HUES64 (cell line): ENCODE measurements around the gene CA5A.

Source experiments
- H3K27ac ChIP-seq: 2 replicates; pipeline ENCODE4 v1.7.0; 2013; ENCODE audit warnings: low read depth, low read length, inconsistent platforms
- H3K27me3 ChIP-seq: 2 replicates; pipeline ENCODE4 v1.6.1; 2013; ENCODE audit warnings: mild to moderate bottlenecking, low read length; ENCODE audit not compliant: insufficient read depth
- H3K36me3 ChIP-seq: 2 replicates; pipeline ENCODE4 v1.6.1; 2013; ENCODE audit warnings: mild to moderate bottlenecking, low read length; ENCODE audit not compliant: insufficient read depth
- H3K4me1 ChIP-seq: 2 replicates; pipeline ENCODE4 v1.6.1; 2013; ENCODE audit warnings: mild to moderate bottlenecking, low read length, moderate library complexity; ENCODE audit not compliant: insufficient read depth
- H3K4me3 ChIP-seq: 2 replicates; pipeline ENCODE4 v1.5.1; 2013; ENCODE audit warnings: mild to moderate bottlenecking, low read length, moderate library complexity
- H3K9ac ChIP-seq: 2 replicates; pipeline ENCODE4 v1.6.1; 2013; ENCODE audit warnings: mild to moderate bottlenecking, low read depth, low read length
- H3K9me3 ChIP-seq: 2 replicates; pipeline ENCODE4 v1.6.1; 2013; ENCODE audit warnings: low read depth, low read length; ENCODE audit not compliant: insufficient read depth
- WGBS: fragments of 150-250, 120-280 bp; methylation state at CpG from one replicate; pipeline ENCODE4 v1.1.7; 2013; ENCODE audit warnings: missing lambda C conversion rate; 5-methylcytosine and 5-hydroxymethylcytosine counted together

Gene CA5A

DNA sequence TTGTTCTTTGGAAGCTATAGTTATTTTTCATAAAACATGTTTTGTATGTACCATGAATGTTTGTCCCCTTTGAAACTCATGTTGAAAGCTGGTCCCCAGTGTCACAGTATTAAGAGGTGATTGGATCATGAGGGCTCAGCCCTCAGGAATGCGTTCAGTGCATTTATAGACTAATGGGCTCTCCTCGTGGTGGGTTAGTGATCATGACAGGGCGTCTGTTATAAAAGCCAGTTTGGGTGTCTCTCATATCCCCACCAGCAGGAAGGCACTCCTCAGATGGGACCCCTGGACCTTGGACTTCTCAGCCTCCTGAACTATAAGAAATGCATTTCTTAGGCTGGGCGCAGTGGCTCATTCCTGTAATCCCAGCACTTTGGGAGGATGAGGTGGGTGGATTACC is 25.3 kb upstream of the CA5A start:
- peaks cover 13% of the 10 kb centered on the region; the same call in 1 of the 2 replicates for H3K36me3 ChIP-seq
- no peak overlapping the region for H3K9ac ChIP-seq
- no peak overlapping the region for H3K27ac ChIP-seq
- no peak overlapping the region for H3K4me3 ChIP-seq
- no peaks in the 10 kb centered on the region for H3K4me1 ChIP-seq
- no peaks in the 10 kb centered on the region for H3K27me3 ChIP-seq
- 97% methylated on average over 4 of the region's 4 CpGs for WGBS
- no peaks in the 10 kb centered on the region for H3K9me3 ChIP-seq

DNA sequence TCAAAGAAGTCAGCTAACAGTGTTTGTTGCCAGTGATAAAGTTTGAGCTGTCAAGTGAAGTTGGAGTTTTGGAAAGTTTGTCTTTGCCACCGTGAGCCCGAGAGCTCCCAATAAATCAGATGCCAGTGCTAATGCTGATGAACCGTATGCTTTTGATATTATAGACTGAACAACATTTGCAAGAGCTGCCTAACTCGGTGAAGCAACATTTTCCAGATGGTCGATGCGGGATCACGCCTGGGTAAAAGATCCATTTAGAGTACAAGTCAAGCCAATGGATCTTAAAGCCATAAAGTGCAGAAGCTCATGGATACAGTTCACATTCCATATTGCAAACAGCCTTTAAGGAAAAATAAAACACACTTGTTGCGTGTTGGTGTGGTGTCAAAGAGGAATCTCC is 24.5 kb upstream of the CA5A start:
- WGBS: 94% methylated on average over 8 of the region's 8 CpGs
- no peak overlapping the region for H3K27ac ChIP-seq
- H3K27me3 ChIP-seq: no peaks in the 10 kb centered on the region
- H3K36me3 ChIP-seq: peaks cover 13% of the 10 kb centered on the region; the same call in 1 of the 2 replicates
- no peak overlapping the region for H3K9ac ChIP-seq
- H3K4me3 ChIP-seq: no peak overlapping the region
- H3K9me3 ChIP-seq: no peaks in the 10 kb centered on the region
- H3K4me1 ChIP-seq: peaks cover 4% of the 10 kb centered on the region; the same call in 1 of the 2 replicates

DNA sequence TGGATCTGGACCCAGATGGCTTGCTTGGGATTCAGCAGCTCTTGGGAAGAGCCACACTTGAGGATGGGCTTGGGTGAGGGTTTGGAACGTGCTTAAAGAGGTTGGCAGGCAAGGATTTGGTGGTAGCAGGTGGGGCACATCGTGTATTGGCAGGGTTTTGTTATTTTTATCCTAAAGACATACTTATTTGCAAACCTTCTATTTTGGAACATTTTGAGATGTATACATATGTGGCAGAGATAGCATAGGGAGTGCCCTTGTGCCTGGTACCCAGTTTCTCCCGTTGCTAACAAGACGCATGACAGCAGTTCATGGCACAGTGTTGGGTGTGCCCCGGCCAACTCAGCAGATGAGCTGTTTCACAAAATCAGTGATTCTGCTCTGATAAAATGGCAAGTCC is 24.0 kb upstream of the CA5A start:
- Histone ChIP-seq H3K9me3 (no peaks in the 10 kb centered on the region), H3K9ac (no peak overlapping the region), H3K27me3 (no peaks in the 10 kb centered on the region), H3K36me3 (peaks cover 13% of the 10 kb centered on the region), H3K27ac (no peak overlapping the region), H3K4me1 (peaks cover 5% of the 10 kb centered on the region; the same call in 1 of the 2 replicates), H3K4me3 (no peak overlapping the region)
- 91% methylated on average over 4 of the region's 5 CpGs for WGBS

DNA sequence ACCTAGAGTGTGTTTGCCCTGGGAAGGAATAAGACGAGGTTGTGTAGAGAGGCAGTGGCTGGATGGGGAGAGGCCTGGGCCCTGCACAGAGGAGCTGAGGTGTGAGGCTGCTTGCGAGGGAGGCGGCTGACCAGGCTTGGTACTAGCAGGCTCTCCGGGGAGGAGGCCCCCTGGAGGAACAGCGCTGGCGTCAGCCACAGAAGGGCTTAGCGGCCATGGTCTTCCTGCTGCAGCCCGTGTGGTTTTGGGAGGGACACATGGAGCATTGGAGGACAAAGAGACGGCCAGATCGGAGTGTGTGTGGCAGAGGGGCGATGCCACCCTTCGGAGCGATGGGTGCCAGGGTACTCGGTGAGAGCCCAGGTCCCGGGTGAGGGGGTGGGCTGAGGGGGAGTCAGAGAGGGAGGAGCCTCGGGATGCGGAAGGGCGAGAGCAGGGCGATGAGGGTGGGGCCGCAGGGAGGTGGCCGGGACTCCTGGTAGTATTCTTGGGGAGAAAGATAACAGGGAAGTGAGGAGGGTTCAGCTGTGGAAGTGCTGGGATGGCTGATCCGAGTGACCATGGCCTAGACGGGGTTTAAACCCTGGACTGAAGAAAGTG is 23.2 kb upstream of the CA5A start:
- peaks cover 18% of the 10 kb centered on the region for H3K36me3 ChIP-seq
- H3K9ac ChIP-seq: peak overlapping the region; percentile 43; the same call in 1 of the 2 replicates
- H3K4me1 ChIP-seq: peaks cover 5% of the 10 kb centered on the region; the same call in 1 of the 2 replicates
- WGBS: 91% methylated on average over 23 of the region's 23 CpGs
- no peaks in the 10 kb centered on the region for H3K9me3 ChIP-seq
- H3K27ac ChIP-seq: no peak overlapping the region
- no peaks in the 10 kb centered on the region for H3K27me3 ChIP-seq
- H3K4me3 ChIP-seq: no peak overlapping the region

DNA sequence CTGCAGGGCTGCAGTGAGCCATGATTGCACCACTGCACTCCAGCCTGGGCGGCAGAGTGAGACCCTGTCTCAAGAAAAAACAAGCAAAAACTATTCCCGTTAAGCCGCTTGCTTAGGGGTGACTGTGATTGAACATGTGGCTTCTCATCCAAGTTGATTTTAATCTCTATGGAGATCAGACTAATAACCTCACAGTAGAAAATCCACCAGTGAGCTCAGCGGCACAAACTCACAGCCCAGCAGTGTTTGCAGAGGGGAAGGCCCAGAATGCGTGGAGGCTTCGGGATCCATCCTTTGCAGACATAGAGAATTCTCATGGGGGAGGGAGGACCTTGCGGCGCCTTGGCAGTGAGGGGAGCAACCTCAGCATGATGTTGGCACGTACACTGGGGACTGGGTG is 22.3 kb upstream of the CA5A start:
- H3K9ac ChIP-seq: no peak overlapping the region
- H3K27me3 ChIP-seq: no peaks in the 10 kb centered on the region
- H3K4me1 ChIP-seq: peaks cover 5% of the 10 kb centered on the region; the same call in 1 of the 2 replicates
- H3K36me3 ChIP-seq: peaks cover 25% of the 10 kb centered on the region
- WGBS: 95% methylated on average over 9 of the region's 9 CpGs
- H3K27ac ChIP-seq: no peak overlapping the region
- no peak overlapping the region for H3K4me3 ChIP-seq
- no peaks in the 10 kb centered on the region for H3K9me3 ChIP-seq

DNA sequence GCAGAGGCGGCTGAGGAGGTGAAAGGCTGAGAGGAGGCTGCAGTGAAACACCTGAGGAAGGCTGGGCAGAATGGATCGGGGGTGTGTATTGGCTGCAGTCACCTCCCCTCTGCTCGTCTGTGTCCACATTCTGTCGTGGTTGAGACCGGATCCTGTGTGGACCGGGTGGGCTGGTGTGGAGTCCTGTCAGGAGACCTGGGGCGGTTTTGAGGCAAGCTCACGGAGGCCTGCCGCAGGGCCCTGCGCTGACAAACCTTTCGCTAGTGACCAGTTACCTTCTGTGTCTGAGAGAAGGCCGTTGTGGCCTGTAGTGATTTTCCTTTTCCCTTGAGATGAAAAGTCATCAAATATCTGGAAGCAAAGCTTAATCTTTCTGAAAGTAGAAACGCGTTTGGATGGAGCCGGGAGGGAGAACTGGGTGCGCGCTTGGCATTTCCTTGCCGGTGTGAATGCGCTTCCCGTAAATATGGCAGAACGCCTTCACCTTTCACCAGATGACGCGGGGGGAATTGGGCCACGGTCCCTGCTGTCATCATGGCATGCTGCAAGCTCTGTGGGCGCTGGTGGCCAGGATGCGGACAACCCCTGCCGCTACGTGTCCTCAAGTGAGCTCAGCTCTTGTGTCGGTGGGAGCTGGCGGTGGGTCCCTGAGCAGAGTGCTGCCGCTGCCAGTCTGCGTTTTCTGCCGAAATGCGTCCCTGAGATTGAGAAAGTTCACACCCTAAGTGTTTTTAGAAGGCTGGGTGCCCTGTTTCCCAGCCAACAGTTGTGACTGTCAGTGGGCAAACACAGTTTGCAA is 21.2 kb upstream of the CA5A start:
- H3K36me3 ChIP-seq: peaks cover 32% of the 10 kb centered on the region
- no peaks in the 10 kb centered on the region for H3K9me3 ChIP-seq
- H3K4me3 ChIP-seq: no peak overlapping the region
- peaks cover 5% of the 10 kb centered on the region; the same call in 1 of the 2 replicates for H3K4me1 ChIP-seq
- H3K27ac ChIP-seq: no peak overlapping the region
- WGBS: 97% methylated on average over 34 of the region's 34 CpGs
- H3K27me3 ChIP-seq: no peaks in the 10 kb centered on the region
- 0 out of 2 replicates have a peak overlapping the region, but pooled peaks have one; percentile 27 for H3K9ac ChIP-seq

DNA sequence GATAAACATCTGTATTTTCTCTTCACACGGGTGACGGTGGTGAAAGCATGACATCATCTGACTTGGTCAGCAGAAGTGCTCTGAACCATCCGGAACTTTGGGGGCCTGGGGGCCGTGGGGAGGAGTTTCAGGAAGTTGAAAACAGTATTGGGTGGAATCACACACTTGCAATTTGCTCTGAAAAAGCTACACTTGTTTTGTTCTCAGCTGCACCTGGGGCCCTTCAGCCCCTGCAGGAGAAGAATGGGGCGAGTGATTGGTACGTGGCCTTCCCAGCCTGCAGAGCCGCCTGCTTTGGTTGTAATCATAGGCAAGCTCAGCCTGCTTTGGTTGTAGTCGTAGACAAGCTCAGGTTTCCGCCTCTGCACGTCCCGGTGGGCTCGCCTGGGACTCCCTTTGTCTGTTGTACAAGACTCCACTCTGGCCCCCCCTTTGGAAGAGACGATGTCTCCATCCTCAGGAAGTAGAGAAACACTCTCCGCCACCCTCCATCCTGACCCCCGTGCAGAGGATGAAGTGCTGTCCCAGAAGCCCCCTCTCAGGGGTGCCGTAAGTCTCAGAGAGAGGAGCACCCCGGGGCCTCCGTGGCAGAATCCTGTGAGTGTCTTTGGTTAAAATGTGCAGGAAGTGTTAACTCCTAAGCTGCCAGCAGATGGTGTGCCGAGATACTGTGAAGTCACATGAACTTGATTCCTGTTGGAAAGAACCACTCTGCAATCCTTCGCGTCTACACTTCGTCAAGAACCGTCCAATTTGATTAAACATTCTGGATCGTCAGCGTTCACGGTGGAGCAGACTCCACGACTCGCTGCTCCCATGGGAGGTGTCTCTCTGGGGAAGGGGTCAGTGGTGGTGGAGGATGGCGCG is 20.3 kb upstream of the CA5A start:
- Histone ChIP-seq H3K4me1 (peaks cover 5% of the 10 kb centered on the region; the same call in 1 of the 2 replicates), H3K9me3 (no peaks in the 10 kb centered on the region), H3K4me3 (no peak overlapping the region), H3K27ac (peak overlapping the region; percentile 9; the same call in 1 of the 2 replicates), H3K9ac (peak overlapping the region; percentile 27), H3K27me3 (no peaks in the 10 kb centered on the region), H3K36me3 (peaks cover 32% of the 10 kb centered on the region)
- 84% methylated on average over 30 of the region's 30 CpGs for WGBS

DNA sequence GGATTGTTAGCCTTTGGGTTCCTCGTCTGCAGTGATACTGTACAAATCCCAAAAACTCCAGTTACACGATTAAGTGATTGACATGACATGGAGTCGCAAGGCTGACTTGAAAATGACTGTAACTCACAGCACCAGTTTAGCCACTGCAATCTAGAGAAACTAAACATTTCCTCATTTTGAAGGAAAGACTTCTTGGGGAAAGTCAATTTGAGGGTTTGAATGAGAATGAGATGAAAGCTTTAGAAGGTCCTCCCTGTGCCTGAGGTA is 19.7 kb upstream of the CA5A start:
- peaks cover 31% of the 10 kb centered on the region for H3K36me3 ChIP-seq
- H3K4me1 ChIP-seq: peaks cover 5% of the 10 kb centered on the region; the same call in 1 of the 2 replicates
- 95% methylated on average over 3 of the region's 3 CpGs for WGBS
- H3K27me3 ChIP-seq: no peaks in the 10 kb centered on the region
- no peak overlapping the region for H3K4me3 ChIP-seq
- peak overlapping the region; percentile 9; the same call in 1 of the 2 replicates for H3K27ac ChIP-seq
- H3K9ac ChIP-seq: peak overlapping the region; percentile 27; the same call in 1 of the 2 replicates
- no peaks in the 10 kb centered on the region for H3K9me3 ChIP-seq

DNA sequence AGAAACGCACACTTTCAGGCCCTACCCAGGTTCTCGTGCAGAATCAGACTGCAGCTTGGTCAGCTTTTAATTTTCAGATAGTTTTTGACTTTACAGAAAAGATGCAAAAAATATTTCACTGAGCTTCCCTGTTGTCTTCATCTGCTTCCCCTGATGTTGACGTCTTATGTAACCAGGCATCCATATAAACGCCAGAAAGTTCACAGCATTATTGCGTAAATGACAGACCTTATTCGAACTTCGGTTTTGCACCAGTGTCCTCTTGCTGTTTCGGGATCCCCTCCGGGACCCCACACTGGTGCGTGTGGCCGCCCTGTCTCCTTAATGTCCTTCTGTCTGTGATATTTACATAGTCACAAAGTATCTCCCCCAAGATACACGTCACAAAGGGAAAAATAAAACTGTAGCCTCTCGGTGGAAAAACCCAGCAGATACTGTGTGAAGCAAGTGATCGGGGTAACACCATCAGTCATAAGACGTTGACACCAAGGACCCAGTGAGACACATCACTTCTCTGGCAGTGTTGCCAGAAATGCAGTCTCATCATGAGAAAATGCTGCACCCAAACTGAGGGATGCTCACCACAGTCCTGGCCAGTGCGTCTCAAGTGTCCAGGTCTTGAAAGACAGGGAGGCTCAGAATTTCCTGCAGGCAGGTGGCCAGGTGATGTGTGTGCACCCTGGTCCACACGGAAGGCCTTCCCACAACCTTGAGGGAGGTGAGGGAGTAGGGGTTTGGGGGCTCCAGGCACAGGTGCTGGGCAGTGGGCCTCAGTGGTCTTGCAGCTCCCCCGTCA is 19.2 kb upstream of the CA5A start:
- Histone ChIP-seq H3K27ac (peak overlapping the region; percentile 9; the same call in 1 of the 2 replicates), H3K4me1 (peaks cover 5% of the 10 kb centered on the region; the same call in 1 of the 2 replicates), H3K36me3 (peaks cover 28% of the 10 kb centered on the region), H3K27me3 (no peaks in the 10 kb centered on the region), H3K9me3 (no peaks in the 10 kb centered on the region), H3K9ac (peak overlapping the region; percentile 27; the same call in 1 of the 2 replicates), H3K4me3 (no peak overlapping the region)
- WGBS: 96% methylated on average over 18 of the region's 18 CpGs

DNA sequence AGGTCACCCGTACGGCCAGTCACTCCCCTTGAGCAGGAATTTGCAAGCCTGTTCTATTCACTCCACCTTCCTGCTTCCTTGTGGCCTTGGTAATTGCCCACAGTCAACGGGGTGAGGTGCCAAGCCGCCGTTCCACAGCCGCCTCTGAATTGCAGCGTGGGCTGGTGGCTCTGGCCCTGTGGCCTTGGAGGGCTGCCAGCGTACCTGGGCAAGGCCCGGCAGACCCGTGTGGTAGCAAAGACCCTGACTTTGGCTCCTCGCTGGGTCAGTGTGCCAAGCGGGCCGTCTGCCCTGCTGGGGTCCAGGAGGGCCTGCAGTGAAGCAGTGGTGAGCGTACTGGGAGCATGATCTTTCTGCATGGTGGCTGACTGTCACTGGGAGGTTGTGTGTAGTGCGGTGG is 18.5 kb upstream of the CA5A start:
- WGBS: 88% methylated on average over 15 of the region's 15 CpGs
- no peaks in the 10 kb centered on the region for H3K27me3 ChIP-seq
- no peak overlapping the region for H3K27ac ChIP-seq
- peaks cover 5% of the 10 kb centered on the region; the same call in 1 of the 2 replicates for H3K4me1 ChIP-seq
- no peaks in the 10 kb centered on the region for H3K9me3 ChIP-seq
- no peak overlapping the region for H3K4me3 ChIP-seq
- H3K9ac ChIP-seq: no peak overlapping the region
- peaks cover 28% of the 10 kb centered on the region for H3K36me3 ChIP-seq
